Astrocyte (in vitro differentiated cells and primary cell): ENCODE results near the gene CACNA1E.

Source experiments
- EZH2 ChIP-seq: IDR thresholded peaks from 2 replicates; pipeline ENCODE4 v1.6.1; 2012; ENCODE audit warnings: mild to moderate bottlenecking, low read length, inconsistent platforms; ENCODE audit not compliant: insufficient read depth
- TF ChIP-seq, protein P1 (sequence below): IDR thresholded peaks from 2 replicates; pipeline ENCODE4 v1.5.1; 2011; ENCODE audit warnings: low read depth, mild to moderate bottlenecking, inconsistent platforms, low read length, moderate library complexity; ENCODE audit not compliant: insufficient read depth

DNA sequence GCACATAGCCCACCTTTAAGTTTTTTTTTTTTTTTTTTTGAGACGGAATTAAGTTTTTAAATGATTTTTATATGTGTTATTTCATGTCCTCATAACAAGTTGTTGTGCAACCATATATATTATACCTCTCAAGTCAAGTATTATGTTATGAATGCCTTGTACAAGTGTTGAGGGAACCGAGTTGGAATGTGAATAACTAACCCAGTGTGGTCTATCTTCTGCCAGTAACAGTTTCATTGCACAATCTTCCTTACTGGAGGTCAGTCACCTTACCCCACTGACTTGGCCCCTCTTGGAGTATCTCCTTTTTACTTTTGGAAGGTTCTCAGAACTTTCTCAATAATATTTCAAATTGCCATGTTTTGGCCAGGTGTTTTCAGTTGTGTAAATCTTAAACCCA is 201.9 kb downstream of the CACNA1E start:
- TF ChIP-seq, protein P1, sequence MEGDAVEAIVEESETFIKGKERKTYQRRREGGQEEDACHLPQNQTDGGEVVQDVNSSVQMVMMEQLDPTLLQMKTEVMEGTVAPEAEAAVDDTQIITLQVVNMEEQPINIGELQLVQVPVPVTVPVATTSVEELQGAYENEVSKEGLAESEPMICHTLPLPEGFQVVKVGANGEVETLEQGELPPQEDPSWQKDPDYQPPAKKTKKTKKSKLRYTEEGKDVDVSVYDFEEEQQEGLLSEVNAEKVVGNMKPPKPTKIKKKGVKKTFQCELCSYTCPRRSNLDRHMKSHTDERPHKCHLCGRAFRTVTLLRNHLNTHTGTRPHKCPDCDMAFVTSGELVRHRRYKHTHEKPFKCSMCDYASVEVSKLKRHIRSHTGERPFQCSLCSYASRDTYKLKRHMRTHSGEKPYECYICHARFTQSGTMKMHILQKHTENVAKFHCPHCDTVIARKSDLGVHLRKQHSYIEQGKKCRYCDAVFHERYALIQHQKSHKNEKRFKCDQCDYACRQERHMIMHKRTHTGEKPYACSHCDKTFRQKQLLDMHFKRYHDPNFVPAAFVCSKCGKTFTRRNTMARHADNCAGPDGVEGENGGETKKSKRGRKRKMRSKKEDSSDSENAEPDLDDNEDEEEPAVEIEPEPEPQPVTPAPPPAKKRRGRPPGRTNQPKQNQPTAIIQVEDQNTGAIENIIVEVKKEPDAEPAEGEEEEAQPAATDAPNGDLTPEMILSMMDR: no peak
- no peak for TF ChIP-seq EZH2
